ENCODE data around the gene CHST7. TPM values are rescaled to one million over a fixed set of nuclear protein-coding genes. Genes with fewer than 3 reads are reported as not detected.

Gene CHST7
- total and polyA plus RNA-seq, 12 donors = 3.5 to 27.7 (median 8.6) TPM

DNA sequence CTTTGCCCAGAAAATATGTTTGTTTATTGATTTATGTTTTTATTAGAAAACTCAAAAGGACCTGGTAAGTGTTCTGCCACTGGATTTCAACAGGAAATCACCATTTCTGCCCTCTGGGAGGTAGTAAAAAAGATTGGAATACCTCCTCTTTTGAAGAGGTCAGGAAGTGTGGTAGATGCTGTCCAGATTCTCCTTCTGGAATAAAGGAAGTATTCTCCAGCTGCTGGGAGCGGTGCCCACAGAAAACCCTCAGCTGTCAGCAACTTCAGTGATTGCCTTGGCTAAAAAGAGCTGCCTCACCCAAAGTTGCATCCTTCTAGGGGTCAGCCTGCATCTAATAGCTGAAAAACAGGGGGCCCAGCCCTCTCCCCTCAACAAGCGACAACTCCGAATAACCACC lies 14.5 kb upstream of the CHST7 start:
- ATAC-seq (no peak), DNase-seq (no peak)
- H3K9me3 ChIP-seq = no peaks in the 10 kb centered on the region
- no peak overlapping the region for H3K27ac ChIP-seq
- peaks cover 0 to 13% (median 0%) of the 10 kb centered on the region in 9 donors for H3K4me1 ChIP-seq
- peaks cover 0 to 4% (median 0%) of the 10 kb centered on the region in 7 donors for H3K27me3 ChIP-seq
- H3K4me3 ChIP-seq = no peak overlapping the region
- no peaks in the 10 kb centered on the region for H3K36me3 ChIP-seq
- intact Hi-C loops (cut with DNase I) = loop anchor here in 8 of 10 donors (5.0 to 10.0 kb wide), 4 partner anchors 83 to 238 kb away; no protein-coding TSS in a partner anchor
- 68% methylated on average over 3 of the region's 3 CpGs for WGBS, 2 donors
- TF ChIP-seq, protein P1, sequence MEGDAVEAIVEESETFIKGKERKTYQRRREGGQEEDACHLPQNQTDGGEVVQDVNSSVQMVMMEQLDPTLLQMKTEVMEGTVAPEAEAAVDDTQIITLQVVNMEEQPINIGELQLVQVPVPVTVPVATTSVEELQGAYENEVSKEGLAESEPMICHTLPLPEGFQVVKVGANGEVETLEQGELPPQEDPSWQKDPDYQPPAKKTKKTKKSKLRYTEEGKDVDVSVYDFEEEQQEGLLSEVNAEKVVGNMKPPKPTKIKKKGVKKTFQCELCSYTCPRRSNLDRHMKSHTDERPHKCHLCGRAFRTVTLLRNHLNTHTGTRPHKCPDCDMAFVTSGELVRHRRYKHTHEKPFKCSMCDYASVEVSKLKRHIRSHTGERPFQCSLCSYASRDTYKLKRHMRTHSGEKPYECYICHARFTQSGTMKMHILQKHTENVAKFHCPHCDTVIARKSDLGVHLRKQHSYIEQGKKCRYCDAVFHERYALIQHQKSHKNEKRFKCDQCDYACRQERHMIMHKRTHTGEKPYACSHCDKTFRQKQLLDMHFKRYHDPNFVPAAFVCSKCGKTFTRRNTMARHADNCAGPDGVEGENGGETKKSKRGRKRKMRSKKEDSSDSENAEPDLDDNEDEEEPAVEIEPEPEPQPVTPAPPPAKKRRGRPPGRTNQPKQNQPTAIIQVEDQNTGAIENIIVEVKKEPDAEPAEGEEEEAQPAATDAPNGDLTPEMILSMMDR (IDR thresholded peaks at IDR 0.05) = no peak

DNA sequence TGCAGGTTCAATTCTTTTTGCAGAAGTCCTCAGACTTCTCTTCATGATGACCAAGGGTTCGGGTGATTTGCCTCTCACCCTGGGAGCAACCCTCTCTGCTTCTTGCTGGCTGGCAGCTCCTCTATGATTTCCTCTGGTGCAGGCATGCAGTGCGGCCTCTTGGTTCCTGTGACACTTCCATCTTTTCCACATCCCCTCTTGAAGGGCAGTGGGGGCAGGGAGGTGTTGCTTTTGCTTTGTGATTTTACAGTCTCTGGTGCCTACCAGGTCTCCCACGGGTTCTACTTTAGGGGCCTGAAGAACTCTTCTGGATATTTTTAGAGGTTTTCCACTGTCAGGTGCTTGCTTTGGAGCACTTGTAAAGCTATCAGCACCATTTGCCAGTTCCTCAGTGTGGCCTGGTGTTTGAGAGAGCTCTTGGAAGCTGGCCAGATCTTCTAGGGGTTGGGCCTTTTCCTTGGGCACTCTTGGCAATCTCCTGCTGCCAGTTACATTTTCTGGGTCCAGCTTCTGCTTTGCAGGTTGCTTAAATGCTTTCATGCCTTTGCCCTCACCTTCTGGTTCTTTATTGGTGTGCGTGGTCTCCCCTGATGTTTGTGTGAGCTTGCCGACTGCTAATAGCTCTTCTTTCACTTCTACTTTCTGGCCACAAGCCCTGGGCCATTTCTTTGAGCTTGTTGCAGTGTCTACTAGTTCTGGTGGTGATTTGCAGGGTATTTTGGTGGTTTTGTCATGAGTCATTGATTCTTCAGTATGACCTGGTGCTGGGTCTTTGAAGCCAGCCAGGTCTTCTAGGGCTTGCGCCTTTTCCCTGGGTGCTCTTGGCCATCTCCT lies 11.5 kb upstream of the CHST7 start:
- intact Hi-C loops (cut with DNase I) = no loop called here
- Histone ChIP-seq H3K4me1 (peaks cover 0 to 13% (median 0%) of the 10 kb centered on the region in 9 donors), H3K27ac (no peak overlapping the region), H3K9me3 (no peaks in the 10 kb centered on the region), H3K36me3 (no peaks in the 10 kb centered on the region), H3K4me3 (no peak overlapping the region), H3K27me3 (peaks cover 0 to 4% (median 0%) of the 10 kb centered on the region in 7 donors)
- WGBS, 2 donors = 58 to 59% methylated on average over 6 of the region's 6 CpGs
- TF ChIP-seq, protein P1 (IDR thresholded peaks at IDR 0.05) = no peak
- DNase-seq = peak in 1 of 2 donors; percentile 32
- ATAC-seq = peak in 5 of 8 donors; percentile 47 to 67 (median 51)

DNA sequence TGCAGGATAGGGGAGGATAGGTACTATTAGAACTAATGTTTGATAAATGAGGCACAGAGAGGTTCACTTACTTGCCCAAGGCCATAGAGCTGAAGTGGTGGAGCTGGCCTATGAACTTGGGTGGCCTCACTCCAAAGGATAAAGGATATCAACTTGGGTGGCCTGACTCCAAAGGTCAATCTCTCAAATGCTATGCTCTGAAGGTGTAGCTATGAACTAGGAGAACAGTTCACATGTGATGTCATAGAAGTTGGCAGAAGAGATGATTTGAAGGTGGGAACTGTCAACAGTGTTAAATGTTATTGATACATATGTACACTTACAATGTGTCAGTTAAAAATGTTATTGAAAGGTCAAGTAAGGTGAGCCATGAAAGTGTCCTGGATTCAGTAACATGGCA lies 6.2 kb upstream of the CHST7 start:
- H3K4me3 ChIP-seq = no peak overlapping the region
- no peaks in the 10 kb centered on the region for H3K9me3 ChIP-seq
- TF ChIP-seq, protein P1 (IDR thresholded peaks at IDR 0.05) = no peak
- no peak for ATAC-seq
- intact Hi-C loops (cut with DNase I) = no loop called here
- no peak for DNase-seq
- H3K36me3 ChIP-seq = no peaks in the 10 kb centered on the region
- peaks cover 0 to 3% (median 0%) of the 10 kb centered on the region in 9 donors for H3K4me1 ChIP-seq
- H3K27ac ChIP-seq = no peak overlapping the region
- H3K27me3 ChIP-seq = peaks cover 0 to 4% (median 0%) of the 10 kb centered on the region in 7 donors

DNA sequence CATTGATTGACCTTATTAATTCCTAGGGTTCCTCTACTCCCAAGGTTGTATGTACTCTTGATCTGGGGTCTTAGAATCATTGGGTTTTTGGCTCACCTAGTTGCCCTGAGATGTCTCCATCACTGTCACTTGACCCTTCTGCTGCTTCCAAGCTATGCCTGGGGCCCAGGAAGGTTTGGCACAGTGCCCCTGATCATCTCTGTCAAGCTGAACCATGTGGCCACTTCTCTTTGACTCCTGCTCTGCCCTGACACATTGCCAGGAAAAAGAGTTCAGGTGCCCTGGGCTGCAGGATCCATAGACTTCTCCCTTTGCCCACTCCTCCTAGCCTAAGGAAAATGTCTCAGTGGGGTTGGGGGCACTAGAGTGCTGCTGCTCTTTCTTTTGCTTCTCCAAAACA lies 3.9 kb upstream of the CHST7 start:
- no peak for ATAC-seq
- Histone ChIP-seq H3K9me3 (peaks cover 0 to 7% (median 0%) of the 10 kb centered on the region in 11 donors), H3K36me3 (no peaks in the 10 kb centered on the region), H3K27me3 (peaks cover 0 to 4% (median 0%) of the 10 kb centered on the region in 7 donors), H3K27ac (no peak overlapping the region), H3K4me3 (no peak overlapping the region), H3K4me1 (peaks cover 0 to 9% (median 0%) of the 10 kb centered on the region in 9 donors)
- TF ChIP-seq, protein P1 (IDR thresholded peaks at IDR 0.05) = no peak
- DNase-seq = peak in 1 of 2 donors; percentile 26
- intact Hi-C loops (cut with DNase I) = loop anchor here in 8 of 10 donors (5.0 to 10.0 kb wide), 5 partner anchors 73 to 118 kb away; no protein-coding TSS in a partner anchor
